ENCODE measurements around the gene SEMA6C. TPM values are rescaled to one million over a fixed set of nuclear protein-coding genes. Genes with fewer than 3 reads are reported as not detected.

SEMA6C gene
- total and polyA plus RNA-seq, 2 of the 8 experiments (the other 6 are each of a cell fraction or from before 2014, with no cell fraction given) = 12.2 to 15.7 TPM

GRCh38 chr1:151135433-151136385, 10.7 kb downstream of the SEMA6C start:
- Histone ChIP-seq H2BK12ac (ENCODE audit: low read depth, low read length) (no peak overlapping the region), H3K4ac (replicated peaks; ENCODE audit: insufficient read length, low read depth, low read length) (no peak overlapping the region), H3K79me1 (ENCODE audit: low read depth, low read length) (no peaks in the 10 kb centered on the region), H3K36me3 (ENCODE audit: control insufficient read depth in 2 of 4, insufficient read depth in 4 of 4, low read length in 3 of 4) (peaks cover 0 to 10% (median 2%) of the 10 kb centered on the region in 4 experiments; a peak in 4 of 8 replicates), H2AK5ac (ENCODE audit: low read depth, low read length) (no peak overlapping the region), H4K20me1 (replicated peaks in 1 of 2; ENCODE audit: control insufficient read depth in 1 of 2, insufficient read depth in 2 of 2, low read length in 2 of 2) (peaks cover 3 to 4% of the 10 kb centered on the region in 2 experiments), H3K14ac (ENCODE audit: insufficient read length) (no peak overlapping the region), H2BK120ac (replicated peaks; ENCODE audit: low read depth, low read length) (no peak overlapping the region), H2BK20ac (ENCODE audit: low read length) (no peak overlapping the region), H3K18ac (ENCODE audit: extremely low read depth, low read length) (no peak overlapping the region), H3K23me2 (ENCODE audit: low read depth, low read length) (peaks cover 15% of the 10 kb centered on the region), H2AFZ (ENCODE audit: low read length) (no peak overlapping the region), H3K27ac (ENCODE audit: low read depth, low read length) (no peak overlapping the region), H3K56ac (replicated peaks; ENCODE audit: insufficient read length, low read depth, low read length) (no peak overlapping the region), H3K9me3 (ENCODE audit: insufficient read depth in 2 of 2, low read depth in 1 of 2, low read length in 1 of 2) (no peaks in the 10 kb centered on the region), H3K23ac (ENCODE audit: insufficient read length) (no peak overlapping the region), H4K8ac (ENCODE audit: extremely low read depth, insufficient read depth, low read length) (no peak overlapping the region), H3K4me2 (ENCODE audit: insufficient read depth in 1 of 2, low read depth in 2 of 2, low read length in 2 of 2) (no peak overlapping the region), H3K79me2 (ENCODE audit: control insufficient read depth in 1 of 2, insufficient read depth in 2 of 2, low read length in 2 of 2) (no peaks in the 10 kb centered on the region), H2BK15ac (ENCODE audit: low read length) (no peak overlapping the region), H3K4me1 (replicated peaks in 1 of 4; ENCODE audit: control insufficient read depth in 3 of 4, insufficient read depth in 4 of 4, low read length in 3 of 4) (peaks cover 0 to 12% (median 8%) of the 10 kb centered on the region in 4 experiments; a peak in 5 of 7 replicates), H4K91ac (replicated peaks; ENCODE audit: insufficient read length, low read length) (no peak overlapping the region), H3K27me3 (replicated peaks in 1 of 4; ENCODE audit: control insufficient read depth in 3 of 4, extremely low read depth in 1 of 4, insufficient read depth in 3 of 4, low read length in 3 of 4) (peaks cover 0 to 28% (median 20%) of the 10 kb centered on the region in 4 experiments; a peak in 5 of 7 replicates), H3K4me3 (ENCODE audit: extremely low read depth in 1 of 4, insufficient read depth in 2 of 4, low read depth in 3 of 4, low read length in 4 of 4) (no peak overlapping the region; a peak in 1 of 8 replicates), H4K5ac (ENCODE audit: insufficient read length, low read depth, low read length) (no peak overlapping the region), H3K9ac (replicated peaks in 1 of 4; ENCODE audit: extremely low read depth in 1 of 4, low read depth in 3 of 4, low read length in 3 of 4) (no peak overlapping the region), H2BK5ac (ENCODE audit: low read depth, low read length) (no peak overlapping the region; the same call in 1 of the 2 replicates)
- DNase-seq (ENCODE audit: low read depth in 1 of 2, low spot score in 2 of 2) (peak in 1 of 2 experiments; percentile 53), FAIRE-seq (no peak)
- TF ChIP-seq CTCF (IDR thresholded peaks at IDR 0.05; ENCODE audit: control extremely low read depth in 1 of 3, insufficient read depth in 1 of 3, low read depth in 1 of 3, low read length in 3 of 3) (peak; percentile 20 to 41 (median 38)), RAD21 (IDR thresholded peaks at IDR 0.05 in 1 of 2, conservative IDR thresholded peaks at IDR 0.05 in 1 of 2; ENCODE audit: low read depth in 2 of 2, low read length in 2 of 2) (peak in 1 of 2 experiments; percentile 20; a peak in 1 of 4 replicates), GABPA (IDR thresholded peaks at IDR 0.05; ENCODE audit: borderline replicate concordance, insufficient read depth, low read length) (no peak)
- WGBS, 2 experiments (ENCODE audit: extremely low coverage in 1 of 2, insufficient coverage in 1 of 2, insufficient read length in 1 of 2, insufficient replicate concordance in 2 of 2, low coverage in 1 of 2, low lambda C conversion rate in 2 of 2, missing lambda C conversion rate in 1 of 2) = 90% methylated on average over 12 of the region's 12 CpGs; no CpG with 5 or more reads in 1 of the 2 experiments
- CTCF ChIA-PET (ENCODE audit: partially characterized antibody) = interaction anchor here (0.6 to 7.9 kb wide), 13 partner anchors 7 to 182 kb away, joined by 3 to 94 read pairs (median 4); partner anchors contain the start of genes GABPB2, TMOD4 and TNFAIP8L2
- POLR2A ChIA-PET (ENCODE audit: partially characterized antibody) = interaction anchor here (0.6 to 9.8 kb wide), 3 partner anchors 9 to 77 kb away, joined by 3 to 124 read pairs (median 3); partner anchors contain the start of gene SEMA6C
